Fibroblast of lung (primary cell): ENCODE measurements around the gene FOXA3. TPM values are rescaled to one million over a fixed set of nuclear protein-coding genes. Genes with fewer than 3 reads are reported as not detected.

Source experiments
- DNase-seq, 2 donors: peaks; one replicate each; pipeline versions ENCODE4 v3.0.0 to v3.0.0-alpha.2; 2010; ENCODE audit warnings: low read depth in 2 of 2
- H2AFZ ChIP-seq: 2 replicates; pipeline ENCODE4 v1.5.1; 2012; ENCODE audit warnings: low read length, control low read depth, inconsistent platforms
- H3K27ac ChIP-seq: 2 replicates; pipeline ENCODE4 v1.5.1; 2011; ENCODE audit warnings: low read length, control low read depth; ENCODE audit not compliant: insufficient read depth
- H3K27me3 ChIP-seq: 2 replicates; pipeline ENCODE4 v1.5.1; 2011; ENCODE audit warnings: mild to moderate bottlenecking, low read length; ENCODE audit not compliant: control insufficient read depth, insufficient read depth
- H3K36me3 ChIP-seq: 2 replicates; pipeline ENCODE4 v1.5.1; 2011; ENCODE audit warnings: low read length; ENCODE audit not compliant: control insufficient read depth, insufficient read depth
- H3K4me1 ChIP-seq: 2 replicates; pipeline ENCODE4 v1.5.1; 2011; ENCODE audit warnings: low read length; ENCODE audit not compliant: control insufficient read depth, insufficient read depth; ENCODE audit errors: extremely low read depth
- H3K4me2 ChIP-seq: 2 replicates; pipeline ENCODE4 v1.5.1; 2011; ENCODE audit warnings: low read length, control low read depth; ENCODE audit not compliant: insufficient read depth; ENCODE audit errors: extremely low read depth
- H3K4me3 ChIP-seq, 4 experiments: fragments of 200-600 bp in 1 of 4; sonication (generic) in 1 of 4; replicated peaks in 1 of 4; 2 replicates each; pipeline ENCODE4 v1.5.1; 2011 to 2016; ENCODE audit warnings: low read length in 4 of 4, low read depth in 3 of 4, mild to moderate bottlenecking in 3 of 4, control low read depth in 2 of 4, inconsistent platforms in 1 of 4, mixed read lengths in 1 of 4; ENCODE audit not compliant: insufficient read depth in 1 of 4; ENCODE audit errors: control extremely low read depth in 1 of 4
- H3K79me2 ChIP-seq: 2 replicates; pipeline ENCODE4 v1.5.1; 2012; ENCODE audit warnings: mild to moderate bottlenecking, low read length, inconsistent platforms; ENCODE audit not compliant: control insufficient read depth, insufficient read depth
- H3K9ac ChIP-seq: 2 replicates; pipeline ENCODE4 v1.5.1; 2011; ENCODE audit warnings: mild to moderate bottlenecking, low read length, control low read depth; ENCODE audit not compliant: insufficient read depth
- H3K9me3 ChIP-seq: 2 replicates; pipeline ENCODE4 v1.5.1; 2012; ENCODE audit warnings: low read depth, low read length; ENCODE audit not compliant: control insufficient read depth, insufficient read depth
- H4K20me1 ChIP-seq: 2 replicates; pipeline ENCODE4 v1.5.1; 2011; ENCODE audit warnings: low read length; ENCODE audit not compliant: control insufficient read depth, insufficient read depth; ENCODE audit errors: extremely low read depth
- CTCF ChIP-seq, 2 donors: IDR thresholded peaks in 1 of 2; conservative IDR thresholded peaks in 1 of 2; 1 replicate in 1 of 2; 2 replicates in 1 of 2; pipeline ENCODE4 v1.5.1; 2011 to 2012; ENCODE audit warnings: low read length in 2 of 2, control low read depth in 1 of 2, inconsistent platforms in 1 of 2, low read depth in 1 of 2, mild to moderate bottlenecking in 1 of 2
- EZH2 ChIP-seq: IDR thresholded peaks from 2 replicates; pipeline ENCODE4 v1.5.1; 2012; ENCODE audit warnings: low read length, control low read depth, mild to moderate bottlenecking; ENCODE audit errors: missing control alignments
- polyA plus RNA-seq, 2 donors: library from polyadenylated mRNA; depleted of rRNA in 1 of 2; stranded (reverse) in 1 of 2; unstranded in 1 of 2; fragments of >200 nt; gene quantifications; 2 replicates each; pipeline ENCODE4 v1.2.1, GENCODE V29; 2011 to 2012; ENCODE audit warnings: missing spikeins in 1 of 2
- total RNA-seq: library from RNA; depleted of rRNA; stranded (reverse); fragments of >200 nt; gene quantifications from 2 replicates; pipeline ENCODE4 v1.2.1, GENCODE V29; 2014

The FOXA3 gene
- total and polyA plus RNA-seq, 2 donors (not counting 1 experiment from before 2014, with no cell fraction given): not detected

GRCh38 chr19:45882652-45883585 lies 18.8 kb downstream of the FOXA3 start:
- H3K79me2 ChIP-seq: peaks cover 10% of the 10 kb centered on the region
- DNase-seq: peak; percentile 77 to 87
- H4K20me1 ChIP-seq: no peaks in the 10 kb centered on the region
- peaks cover 5% of the 10 kb centered on the region for H3K4me1 ChIP-seq
- H3K9ac ChIP-seq: no peak overlapping the region
- TF ChIP-seq EZH2 (no peak), CTCF (conservative IDR thresholded peaks at IDR 0.05 in 1 of 2, IDR thresholded peaks at IDR 0.05 in 1 of 2; ENCODE audit: low read depth in 1 of 2, low read length in 2 of 2) (peak; percentile 97 to 98)
- H3K27me3 ChIP-seq: no peaks in the 10 kb centered on the region
- peaks cover 8% of the 10 kb centered on the region for H3K36me3 ChIP-seq
- H3K4me2 ChIP-seq: peak overlapping the region; percentile 20
- H3K27ac ChIP-seq: no peak overlapping the region
- H3K4me3 ChIP-seq: peak overlapping the region in 1 of 4 experiments; percentile 35
- H2AFZ ChIP-seq: no peak overlapping the region
- H3K9me3 ChIP-seq: no peaks in the 10 kb centered on the region

GRCh38 chr19:45883586-45883880 lies 19.4 kb downstream of the FOXA3 start:
- TF ChIP-seq CTCF (conservative IDR thresholded peaks at IDR 0.05 in 1 of 2, IDR thresholded peaks at IDR 0.05 in 1 of 2; ENCODE audit: low read depth in 1 of 2, low read length in 2 of 2) (no peak), EZH2 (no peak)
- no peak for DNase-seq
- Histone ChIP-seq H3K79me2 (peaks cover 10% of the 10 kb centered on the region), H3K9ac (no peak overlapping the region), H2AFZ (no peak overlapping the region), H4K20me1 (no peaks in the 10 kb centered on the region), H3K4me1 (peaks cover 5% of the 10 kb centered on the region), H3K4me3 (peak overlapping the region in 1 of 4 experiments; percentile 20), H3K27me3 (no peaks in the 10 kb centered on the region), H3K36me3 (peaks cover 8% of the 10 kb centered on the region), H3K9me3 (no peaks in the 10 kb centered on the region), H3K27ac (no peak overlapping the region), H3K4me2 (no peak overlapping the region)

- H3K9ac ChIP-seq: no peak overlapping the region
- no peak overlapping the region for H3K4me2 ChIP-seq
- H3K36me3 ChIP-seq: peaks cover 8% of the 10 kb centered on the region
- H2AFZ ChIP-seq: no peak overlapping the region
- DNase-seq: no peak
- H3K4me3 ChIP-seq: peak overlapping the region in 1 of 4 experiments; percentile 20
- no peaks in the 10 kb centered on the region for H3K27me3 ChIP-seq
- no peaks in the 10 kb centered on the region for H4K20me1 ChIP-seq
- TF ChIP-seq EZH2 (no peak), CTCF (conservative IDR thresholded peaks at IDR 0.05 in 1 of 2, IDR thresholded peaks at IDR 0.05 in 1 of 2; ENCODE audit: low read depth in 1 of 2, low read length in 2 of 2) (no peak)
- H3K27ac ChIP-seq: no peak overlapping the region
- peaks cover 5% of the 10 kb centered on the region for H3K4me1 ChIP-seq
- H3K9me3 ChIP-seq: no peaks in the 10 kb centered on the region
- H3K79me2 ChIP-seq: peaks cover 10% of the 10 kb centered on the region
Observed at GRCh38 chr19:45883881-45884681, 20.0 kb downstream of the FOXA3 start.
